Transverse colon (tissue), 4 donors: ENCODE data around the gene ANP32A. TPM values are rescaled to one million over a fixed set of nuclear protein-coding genes. Genes with fewer than 3 reads are reported as not detected.

Experiments
- DNase-seq: peaks from one replicate; pipeline ENCODE4 v3.0.0-alpha.2; 2019
- H3K27ac ChIP-seq, 4 donors: fragments of 200-600 bp; sonication (generic); 2 replicates each; pipeline ENCODE4 v1.5.1; 2016 to 2018; ENCODE audit warnings: inconsistent platforms in 4 of 4
- H3K27me3 ChIP-seq: fragments of 200-600 bp; sonication (generic); 2 replicates; pipeline ENCODE4 v1.5.1; 2017; ENCODE audit warnings: inconsistent platforms
- H3K36me3 ChIP-seq, 4 donors: fragments of 200-600 bp; sonication (generic); 2 replicates each; pipeline ENCODE4 v1.5.1; 2017 to 2019; ENCODE audit warnings: inconsistent platforms in 4 of 4
- H3K4me1 ChIP-seq, 4 donors: fragments of 200-600 bp; sonication (generic); 2 replicates each; pipeline ENCODE4 v1.5.1; 2017 to 2020; ENCODE audit warnings: inconsistent platforms in 4 of 4
- H3K4me3 ChIP-seq, 4 donors: fragments of 200-600 bp; sonication (generic); 1 replicate in 1 of 4; 2 replicates in 3 of 4; pipeline versions ENCODE4 v1.5.1 to v1.6.1; 2017 to 2019; ENCODE audit warnings: inconsistent platforms in 4 of 4
- H3K9me3 ChIP-seq, 2 donors: fragments of 200-600 bp; sonication (generic); 2 replicates each; pipeline ENCODE4 v1.5.1; 2017 to 2019; ENCODE audit warnings: inconsistent platforms in 2 of 2
- CTCF ChIP-seq, 5 experiments: fragments of 200-600 bp in 3 of 5; fragments of 450-650 bp in 2 of 5; sonication (generic) in 3 of 5; IDR thresholded peaks; 1 replicate in 2 of 5; 2 replicates in 3 of 5; pipeline ENCODE4 v1.5.1; 2016 to 2017; ENCODE audit warnings: antibody characterized with exemption in 5 of 5, inconsistent platforms in 3 of 5, mild to moderate bottlenecking in 2 of 5, moderate library complexity in 1 of 5
- EP300 ChIP-seq: sonication (generic); formaldehyde crosslinking; IDR thresholded peaks from one replicate; pipeline ENCODE4 v1.6.1; 2017; ENCODE audit warnings: antibody characterized with exemption, low read depth
- POLR2A ChIP-seq: fragments of 450-650 bp; IDR thresholded peaks from one replicate; pipeline ENCODE4 v1.6.1; 2016; ENCODE audit warnings: antibody characterized with exemption, mild to moderate bottlenecking, moderate library complexity
- POLR2AphosphoS5 ChIP-seq, 3 donors: sonication (generic); formaldehyde crosslinking; IDR thresholded peaks; one replicate each; pipeline ENCODE4 v1.6.1; 2016; ENCODE audit warnings: antibody characterized with exemption in 3 of 3
- WGBS, 2 donors: methylation state at CpG; one replicate each; pipeline ENCODE4 v1.1.5; 2018; ENCODE audit warnings: low coverage in 1 of 2; 5-methylcytosine and 5-hydroxymethylcytosine counted together
- in situ Hi-C, 4 donors: fragments of 200-750 bp; cut with MboI; loops; one replicate each; pipeline versions ENCODE4 v1.15.0 to v1.15.1; 2017; ENCODE audit warnings: low sequenced_read_pairs in 3 of 4, low pct_ligation_motif_present in 1 of 4, low pct_unique_long_range_greater_than_20kb in 1 of 4
- intact Hi-C: fragments of 100-400 bp; cut with DNase I; formaldehyde crosslinking; loops from one replicate; pipeline ENCODE4 v1.15.1; 2023; ENCODE audit warnings: low total_unique reads
- total RNA-seq, 4 donors: library from RNA; depleted of rRNA; stranded (reverse); fragments of >200 nt; gene quantifications; one replicate each; pipeline ENCODE4 v1.1.0, GENCODE V29; 2016

Gene ANP32A
- total RNA-seq, 4 donors from 2014 or later, result 23.9 to 92.7 (median 69.4) TPM

GRCh38 chr15:68794307-68794706, 26.4 kb downstream of the ANP32A start:
- TF ChIP-seq CTCF (IDR thresholded peaks at IDR 0.05) (no peak), EP300 (no peak), POLR2A (no peak)
- Histone ChIP-seq H3K9me3 (no peaks in the 10 kb centered on the region), H3K27ac (peak overlapping the region; percentile 69 to 76 (median 71)), H3K36me3 (no peaks in the 10 kb centered on the region), H3K4me3 (no peak overlapping the region), H3K4me1 (peaks cover 38 to 91% (median 68%) of the 10 kb centered on the region in 4 donors), H3K27me3 (no peaks in the 10 kb centered on the region)
- intact Hi-C loops, result no loop called here
- DNase-seq, result no peak
- in situ Hi-C loops, result no loop called here
- 58 to 67% methylated on average over 4 of the region's 4 CpGs for WGBS, 2 donors

DNA sequence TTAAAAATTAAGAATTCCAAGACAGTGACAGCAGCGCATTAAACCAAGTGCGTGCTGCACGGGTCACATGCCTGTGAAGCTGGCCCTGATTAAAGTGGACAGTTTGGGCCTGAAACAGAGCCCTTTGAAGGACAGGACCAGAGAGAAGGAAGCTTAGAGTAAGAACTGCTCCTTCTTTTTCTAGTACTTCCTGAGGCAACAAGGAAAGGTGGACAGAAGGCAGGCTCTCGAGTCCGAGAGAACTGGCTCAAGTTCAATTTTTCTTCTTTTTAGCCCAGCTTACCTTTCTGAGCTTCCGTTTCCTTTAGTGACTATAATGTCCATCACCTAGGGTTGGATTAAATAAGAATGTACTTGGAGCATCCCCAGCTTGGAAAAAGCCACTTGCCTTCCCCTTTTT, 26.9 kb downstream of the ANP32A start:
- H3K9me3 ChIP-seq, result no peaks in the 10 kb centered on the region
- WGBS, 2 donors, result 53 to 62% methylated on average over 3 to 6 of the region's 6 CpGs
- H3K27ac ChIP-seq, result peak overlapping the region; percentile 58 to 69 (median 68)
- no peak for DNase-seq
- H3K4me1 ChIP-seq, result peaks cover 39 to 95% (median 73%) of the 10 kb centered on the region in 4 donors
- no peaks in the 10 kb centered on the region for H3K27me3 ChIP-seq
- in situ Hi-C loops (no loop called here), intact Hi-C loops (no loop called here)
- H3K36me3 ChIP-seq, result no peaks in the 10 kb centered on the region
- no peak overlapping the region for H3K4me3 ChIP-seq
- TF ChIP-seq POLR2AphosphoS5 (IDR thresholded peaks at IDR 0.05), result no peak
- TF ChIP-seq POLR2A, result no peak
- TF ChIP-seq CTCF (IDR thresholded peaks at IDR 0.05), result no peak

GRCh38 chr15:68792901-68793766, 27.6 kb downstream of the ANP32A start:
- WGBS, 2 donors, result 56 to 85% methylated on average over 7 to 14 of the region's 14 CpGs
- H3K36me3 ChIP-seq, result no peaks in the 10 kb centered on the region
- peaks cover 39 to 95% (median 78%) of the 10 kb centered on the region in 4 donors for H3K4me1 ChIP-seq
- no peaks in the 10 kb centered on the region for H3K9me3 ChIP-seq
- peak overlapping the region; percentile 58 to 69 (median 68) for H3K27ac ChIP-seq
- no peaks in the 10 kb centered on the region for H3K27me3 ChIP-seq
- no peak for TF ChIP-seq EP300
- peak in 1 of 3 donors; percentile 34 for TF ChIP-seq POLR2AphosphoS5 (IDR thresholded peaks at IDR 0.05)
- TF ChIP-seq POLR2A, result peak; percentile 7
- peak in 1 of 5 experiments; percentile 10 for TF ChIP-seq CTCF (IDR thresholded peaks at IDR 0.05)
- in situ Hi-C loops, result no loop called here
- H3K4me3 ChIP-seq, result no peak overlapping the region
- peak; percentile 79 for DNase-seq
- intact Hi-C loops, result no loop called here

DNA sequence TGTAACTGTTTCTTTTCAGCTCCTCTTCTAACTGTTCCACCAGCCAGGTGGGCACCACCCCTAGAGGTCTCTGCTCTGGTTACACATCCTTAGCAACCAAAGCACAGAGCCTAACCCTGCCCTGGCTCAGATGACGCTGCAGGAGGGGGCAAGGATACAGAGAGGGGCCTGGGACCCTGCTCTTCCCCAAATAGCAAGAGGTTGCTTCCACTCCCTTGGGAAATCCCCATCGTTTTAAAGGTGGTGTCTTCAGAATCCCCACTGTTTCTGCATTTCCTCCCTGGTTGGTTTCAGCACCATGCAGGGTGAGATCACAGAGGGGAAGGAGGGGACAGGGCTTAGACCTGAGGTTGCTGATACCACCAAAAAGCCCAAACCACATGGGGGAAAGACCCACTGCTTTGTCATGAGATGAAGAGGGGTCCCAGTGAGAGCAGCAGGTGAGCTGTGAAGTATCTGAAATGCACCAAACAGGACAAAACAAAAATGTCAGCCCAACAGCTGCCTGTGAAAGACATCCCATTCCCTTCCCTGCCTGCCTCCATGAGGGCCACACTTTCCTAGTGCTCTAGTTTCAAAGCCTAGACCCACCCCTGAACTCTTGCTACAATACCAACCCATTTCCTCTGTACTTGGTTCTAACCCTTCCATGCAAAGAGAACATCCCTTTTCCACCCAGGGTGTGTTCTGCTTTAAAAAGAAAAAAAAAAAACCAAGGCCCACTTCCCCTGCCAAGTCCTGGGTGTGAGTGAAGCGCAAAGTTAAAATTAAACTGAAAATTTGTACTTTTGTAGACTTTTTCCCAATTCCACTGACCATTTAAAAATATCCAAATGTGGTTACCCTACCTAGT, 29.0 kb downstream of the ANP32A start:
- H3K9me3 ChIP-seq, result no peaks in the 10 kb centered on the region
- no peak for TF ChIP-seq POLR2A
- intact Hi-C loops, result no loop called here
- 57 to 89% methylated on average over 1 to 3 of the region's 3 CpGs for WGBS, 2 donors
- H3K27ac ChIP-seq, result peak overlapping the region in 1 of 4 donors; percentile 8
- in situ Hi-C loops, result no loop called here
- no peaks in the 10 kb centered on the region for H3K36me3 ChIP-seq
- peaks cover 39 to 98% (median 82%) of the 10 kb centered on the region in 4 donors for H3K4me1 ChIP-seq
- no peak overlapping the region for H3K4me3 ChIP-seq
- H3K27me3 ChIP-seq, result no peaks in the 10 kb centered on the region
- DNase-seq, result no peak
